C4-2B (cell line): ENCODE results near the gene OMP.

Experiments used
- H3K27ac ChIP-seq: fragments of 450-650 bp; 2 replicates; pipeline ENCODE4 v1.5.1; 2017
- CTCF ChIP-seq: fragments of 450-650 bp; conservative IDR thresholded peaks from 2 replicates; pipeline ENCODE4 v1.5.1; 2017; ENCODE audit warnings: mild to moderate bottlenecking
- ZFX ChIP-seq: fragments of 450-650 bp; IDR thresholded peaks from 2 replicates; pipeline ENCODE4 v1.6.1; 2017

OMP gene

GRCh38 chr11:77069969-77070582 is 32.6 kb upstream of the OMP start:
- TF ChIP-seq CTCF (no peak), ZFX (no peak)
- H3K27ac ChIP-seq: no peak overlapping the region

- no peak for TF ChIP-seq CTCF
- TF ChIP-seq ZFX: no peak
- no peak overlapping the region for H3K27ac ChIP-seq
Measured at GRCh38 chr11:77071077-77071476, 31.6 kb upstream of the OMP start.

- no peak overlapping the region for H3K27ac ChIP-seq
Measured at GRCh38 chr11:77071671-77072605, 30.7 kb upstream of the OMP start.

GRCh38 chr11:77072851-77073327 is 29.8 kb upstream of the OMP start:
- TF ChIP-seq ZFX (no peak), CTCF (no peak)
- no peak overlapping the region for H3K27ac ChIP-seq

More at GRCh38 chr11:77071671-77072605, 30.7 kb upstream of the OMP start:
- TF ChIP-seq CTCF: no peak
- no peak for TF ChIP-seq ZFX

GRCh38 chr11:77073328-77074001 is 29.2 kb upstream of the OMP start:
- H3K27ac ChIP-seq: peak overlapping the region; percentile 10
- TF ChIP-seq CTCF (no peak), ZFX (0 out of 2 replicates have a peak, but pooled peaks have one; percentile 21)

GRCh38 chr11:77074205-77074604 is 28.4 kb upstream of the OMP start:
- no peak overlapping the region for H3K27ac ChIP-seq
- TF ChIP-seq CTCF: no peak
- no peak for TF ChIP-seq ZFX
